H1 (cell line): ENCODE measurements around the gene CCDC28B. TPM values are rescaled to one million over a fixed set of nuclear protein-coding genes. Genes with fewer than 3 reads are reported as not detected.

Experiments
- CREB1 ChIP-seq: IDR thresholded peaks from 2 replicates; pipeline ENCODE4 v1.6.1; 2012; ENCODE audit warnings: inconsistent platforms
- EGR1 ChIP-seq: IDR thresholded peaks from 2 replicates; pipeline ENCODE4 v1.6.1; 2011; ENCODE audit warnings: low read depth, low read length, borderline replicate concordance
- FOSL1 ChIP-seq: IDR thresholded peaks from 2 replicates; pipeline ENCODE4 v1.6.1; 2011; ENCODE audit warnings: mild to moderate bottlenecking, low read depth, low read length, moderate library complexity; ENCODE audit not compliant: insufficient read depth
- SIN3A ChIP-seq, 2 experiments: IDR thresholded peaks in 1 of 2; conservative IDR thresholded peaks in 1 of 2; 2 replicates each; pipeline ENCODE4 v1.6.1; 2011 to 2012; ENCODE audit warnings: low read length in 2 of 2, improper control_type of control experiment in 1 of 2, low read depth in 1 of 2, mild to moderate bottlenecking in 1 of 2
- polyA plus RNA-seq, 7 experiments: library from polyadenylated mRNA; depleted of rRNA in 3 of 7; stranded (reverse) in 5 of 7; unstranded in 2 of 7; fragments of >200 nt in 5 of 7; fragments of 200-250 nt in 2 of 7; gene quantifications; 1 replicate in 5 of 7; 2 replicates in 1 of 7; 4 replicates in 1 of 7; pipeline versions ENCODE4 v1.2.1 to v1.2.3, GENCODE V29; 2011 to 2013; ENCODE audit warnings: missing spikeins in 2 of 7, mixed read lengths in 2 of 7
- total RNA-seq: library from RNA; stranded (reverse); fragmentation: NEBNext Ultra II Directional; extraction: Animal tissue kit (Norgen Biotek cat#: 25700); gene quantifications from 2 replicates; pipeline ENCODE4 v1.2.1, GENCODE V29; 2021
- TF ChIP-seq, protein P1 (sequence below): IDR thresholded peaks from 2 replicates; pipeline ENCODE4 v1.6.1; 2012; ENCODE audit warnings: inconsistent platforms

The CCDC28B gene
- total and polyA plus RNA-seq, 2 of the 8 experiments (the other 6 are each of a cell fraction or from before 2014, with no cell fraction given) = 16.7 to 17.1 TPM

DNA sequence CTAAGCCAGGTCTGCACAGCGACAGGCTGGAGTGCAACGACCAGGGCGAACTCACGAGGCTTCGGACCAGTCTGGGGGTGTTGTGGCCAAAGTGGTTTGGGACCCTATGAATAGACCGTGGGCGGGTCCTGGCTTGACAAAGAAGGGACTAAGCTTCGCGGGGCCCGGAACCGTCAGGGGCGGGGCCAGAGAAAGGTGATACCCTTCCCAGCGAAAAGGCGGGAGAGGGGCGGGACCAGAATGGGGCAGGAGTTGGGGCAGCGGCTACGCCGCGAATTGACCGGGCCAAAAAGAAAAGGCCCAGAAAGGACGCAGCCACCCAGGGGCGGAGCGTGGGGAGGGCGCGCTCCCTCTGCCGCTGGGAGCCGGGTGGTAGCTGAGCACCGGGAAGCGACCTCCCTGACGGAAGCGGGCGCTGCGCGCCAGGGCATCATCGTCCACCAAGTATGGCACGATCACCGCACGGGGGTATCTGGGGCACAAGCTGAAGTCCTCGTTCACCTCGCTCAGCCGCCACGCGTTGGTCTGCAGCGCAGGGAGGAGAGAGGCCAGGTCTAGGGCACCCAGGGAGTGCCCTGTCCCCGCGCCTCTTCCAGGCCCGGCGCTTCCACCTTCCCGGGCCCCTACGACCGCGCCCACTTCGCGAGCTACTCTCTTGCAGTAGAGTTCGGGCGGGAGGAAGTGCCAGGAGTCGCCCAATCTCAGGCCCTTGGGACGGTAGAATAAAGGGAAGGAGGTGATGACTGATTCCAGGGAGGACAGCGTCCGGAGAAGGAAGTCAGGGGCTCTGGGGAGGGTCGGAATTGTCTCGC, 40.0 kb downstream of the CCDC28B start (continued):
- TF ChIP-seq CREB1 = 0 out of 2 replicates have a peak, but pooled peaks have one; percentile 39
- TF ChIP-seq EGR1 = 0 out of 2 replicates have a peak, but pooled peaks have one; percentile 30
- no peak for TF ChIP-seq FOSL1
- TF ChIP-seq, protein P1, sequence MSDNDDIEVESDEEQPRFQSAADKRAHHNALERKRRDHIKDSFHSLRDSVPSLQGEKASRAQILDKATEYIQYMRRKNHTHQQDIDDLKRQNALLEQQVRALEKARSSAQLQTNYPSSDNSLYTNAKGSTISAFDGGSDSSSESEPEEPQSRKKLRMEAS = peak; percentile 90
- TF ChIP-seq SIN3A (conservative IDR thresholded peaks at IDR 0.05 in 1 of 2, IDR thresholded peaks at IDR 0.05 in 1 of 2; ENCODE audit: low read depth in 1 of 2, low read length in 2 of 2) = peak in 1 of 2 experiments; percentile 61; a peak in 1 of 4 replicates
- TF ChIP-seq, all 59 proteins: peak for 22
